ENCODE data around the gene RAC3.
A peak's percentile ranks its signal among the peaks of the same experiment; 100 is the strongest.

The RAC3 gene

GRCh38 chr17:82077617-82078358 lies 46.3 kb downstream of the RAC3 start:
- DNase-seq = no peak

GRCh38 chr17:82078433-82078832 lies 47.0 kb downstream of the RAC3 start:
- DNase-seq = no peak

GRCh38 chr17:82079001-82079677 lies 47.7 kb downstream of the RAC3 start:
- peak; percentile 51 for DNase-seq

GRCh38 chr17:82080048-82080788 lies 48.7 kb downstream of the RAC3 start:
- no peak for DNase-seq

- DNase-seq = no peak
Observed at GRCh38 chr17:82080789-82081464, 49.4 kb downstream of the RAC3 start.

GRCh38 chr17:82081546-82081945 lies 50.1 kb downstream of the RAC3 start:
- no peak for DNase-seq

- no peak for DNase-seq
Observed at GRCh38 chr17:82081966-82082365, 50.5 kb downstream of the RAC3 start.

GRCh38 chr17:82082456-82082855 lies 51.0 kb downstream of the RAC3 start:
- no peak for DNase-seq

- no peak for DNase-seq
Observed at GRCh38 chr17:82083009-82083408, 51.5 kb downstream of the RAC3 start.

All from DMS53 (cell line).